GM19463 (cell line): ENCODE measurements around the gene ACVR1.
"Not testable (repeated sequence)": the region's sequence is repeated elsewhere in the genome, so short reads cannot be mapped to it uniquely, and the experiment has no call there.

Source experiments
- ATAC-seq: cut with Tn5 transposase; IDR thresholded peaks from one replicate; pipeline ENCODE4 v1.9.1; 2021; ENCODE audit warnings: mild to moderate bottlenecking, moderate library complexity; ENCODE audit not compliant: unreplicated experiment

ACVR1 gene

DNA sequence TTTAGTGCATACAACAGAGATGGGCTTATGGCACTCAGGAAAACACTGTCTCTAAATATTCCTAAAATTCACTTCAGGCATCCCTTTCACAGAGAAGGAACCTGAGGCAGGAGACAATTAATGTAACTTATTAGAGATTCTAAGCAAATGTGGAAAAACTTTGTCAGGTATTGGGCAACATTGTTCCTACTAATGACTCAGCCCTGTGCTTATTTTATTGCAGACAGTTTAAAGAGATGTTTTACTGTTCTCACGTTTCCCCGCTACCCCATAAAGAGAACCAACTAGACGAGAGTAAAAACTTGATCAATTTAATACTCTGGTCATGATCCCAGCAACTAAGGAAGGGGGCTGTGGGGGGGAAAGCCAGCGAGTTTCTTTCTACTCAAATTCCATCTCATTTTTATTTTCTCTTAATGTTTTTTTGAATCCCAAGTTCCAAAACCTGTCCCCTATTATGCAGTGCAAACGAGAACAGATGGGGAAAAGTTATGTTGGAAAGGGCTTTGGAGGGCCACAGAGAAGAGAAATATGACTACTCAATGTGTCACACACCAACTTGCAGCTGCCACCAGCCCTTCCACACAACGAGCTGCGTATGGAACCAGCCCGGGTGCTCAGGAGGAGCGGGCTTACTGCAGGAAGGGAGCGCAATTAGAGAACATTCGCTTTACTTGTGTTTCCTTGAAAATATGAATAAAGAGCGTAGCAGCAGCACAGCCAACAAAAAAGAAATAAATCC lies 18.7 kb upstream of the ACVR1 start:
- no peak for ATAC-seq

- no peak for ATAC-seq
Observed at GRCh38 chr2:157893611-157894010, 17.5 kb upstream of the ACVR1 start.

DNA sequence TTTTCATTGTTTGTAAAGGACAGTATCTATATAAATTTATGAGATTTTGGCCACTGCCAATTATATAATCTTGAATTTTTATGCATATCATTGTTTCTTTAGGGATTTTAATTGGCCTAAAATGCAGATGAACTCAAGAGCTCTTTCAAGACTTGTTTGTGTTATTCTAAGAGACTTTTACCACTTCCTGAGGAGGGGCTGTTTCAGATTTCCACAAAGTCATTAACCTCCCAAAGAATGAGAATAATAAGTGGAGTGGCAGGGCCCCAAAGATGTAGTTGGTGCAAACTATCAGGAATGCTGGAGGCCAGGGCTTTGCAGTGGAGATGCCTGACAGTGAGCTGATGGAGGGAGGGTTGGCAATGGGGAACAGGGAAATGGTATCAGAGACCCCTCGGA lies 15.5 kb upstream of the ACVR1 start:
- no peak for ATAC-seq

GRCh38 chr2:157890969-157891642 lies 15.0 kb upstream of the ACVR1 start:
- ATAC-seq, result no peak

DNA sequence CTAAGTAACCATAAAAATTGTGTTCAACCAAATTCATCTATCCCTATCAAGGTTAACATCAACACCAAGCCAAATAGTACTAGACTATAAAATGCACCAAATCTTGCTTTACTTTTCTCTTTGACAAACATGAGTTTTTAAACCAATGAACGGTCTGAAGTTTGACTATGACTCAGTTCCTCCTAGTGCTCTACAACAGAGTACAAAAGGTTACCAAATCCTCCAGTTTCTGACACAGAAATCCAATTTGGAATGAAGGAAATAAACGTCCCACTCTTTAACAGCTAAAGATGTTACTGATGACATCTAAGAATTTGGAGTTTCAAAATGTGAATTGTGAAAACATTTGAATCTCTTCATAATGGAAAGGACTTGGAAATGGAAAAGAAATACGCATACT lies 11.8 kb upstream of the ACVR1 start:
- ATAC-seq, result no peak

DNA sequence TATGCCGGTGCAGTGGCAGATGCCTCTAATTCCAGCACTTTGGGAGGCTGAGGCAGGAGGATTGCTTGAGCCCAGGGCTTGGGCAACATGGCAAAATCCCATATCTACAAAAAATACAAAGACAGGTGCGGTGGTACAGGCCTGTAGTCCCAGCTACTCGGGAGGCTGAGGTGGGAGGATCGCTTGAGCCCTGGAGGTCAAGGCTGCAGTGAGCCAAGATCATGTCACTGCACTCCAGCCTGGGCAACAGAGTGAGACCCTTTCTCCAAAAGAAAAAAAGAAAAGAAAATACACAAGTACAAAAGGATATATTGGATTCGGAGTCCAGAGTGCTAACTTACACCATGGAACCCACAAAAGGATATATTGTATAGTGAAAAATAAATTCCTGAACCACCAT lies 8.4 kb upstream of the ACVR1 start:
- not testable (repeated sequence) for ATAC-seq

- no peak for ATAC-seq
Observed at GRCh38 chr2:157880927-157881326, 4.8 kb upstream of the ACVR1 start.

DNA sequence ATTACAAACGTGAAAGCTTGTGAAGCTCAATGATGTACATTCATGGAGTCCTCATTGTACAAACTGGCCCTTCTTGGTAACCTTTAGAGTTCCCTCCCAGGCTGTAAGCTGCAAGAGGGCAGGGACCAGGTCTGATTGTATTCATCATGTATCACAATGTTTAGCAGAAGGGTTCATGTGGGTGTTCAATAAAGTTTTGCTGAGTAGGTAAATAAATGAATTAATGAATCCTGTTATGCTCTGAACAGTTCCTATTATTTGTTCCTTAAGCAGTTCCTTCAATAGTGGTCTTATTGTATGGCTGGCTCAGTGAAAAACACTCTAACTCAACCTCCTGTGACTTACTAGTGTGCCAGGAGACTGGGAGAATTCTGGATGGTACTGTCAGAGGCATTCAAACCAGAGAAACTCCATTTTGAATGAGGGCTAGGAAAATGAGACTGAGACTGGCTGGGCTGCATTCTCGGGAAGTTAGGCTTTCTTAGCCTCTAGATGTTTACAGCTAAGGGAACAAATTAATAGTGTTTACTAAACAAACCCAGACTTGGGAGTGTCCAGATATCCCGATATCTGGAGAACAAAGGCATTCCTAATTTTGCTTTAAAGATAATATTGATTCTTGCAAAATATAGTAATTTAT lies 1.8 kb upstream of the ACVR1 start:
- ATAC-seq, result no peak

DNA sequence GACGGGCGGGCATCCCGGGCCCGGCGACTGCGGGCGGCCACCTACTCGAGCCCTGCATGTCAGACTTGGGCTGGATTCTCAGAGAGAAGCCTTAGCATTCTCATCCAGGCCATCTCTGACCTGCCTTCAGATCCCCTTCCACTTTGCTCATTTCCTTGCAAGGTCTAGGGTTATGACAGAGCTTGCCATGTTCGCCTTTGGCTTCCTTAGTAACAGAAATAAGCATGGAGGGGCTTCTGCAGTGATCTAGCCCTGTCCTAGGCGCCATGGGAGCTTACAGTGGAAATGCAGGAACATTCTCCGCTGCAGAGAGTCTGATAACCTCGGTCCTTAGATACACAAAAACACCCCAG lies 632 bp upstream of the ACVR1 start:
- ATAC-seq, result no peak

DNA sequence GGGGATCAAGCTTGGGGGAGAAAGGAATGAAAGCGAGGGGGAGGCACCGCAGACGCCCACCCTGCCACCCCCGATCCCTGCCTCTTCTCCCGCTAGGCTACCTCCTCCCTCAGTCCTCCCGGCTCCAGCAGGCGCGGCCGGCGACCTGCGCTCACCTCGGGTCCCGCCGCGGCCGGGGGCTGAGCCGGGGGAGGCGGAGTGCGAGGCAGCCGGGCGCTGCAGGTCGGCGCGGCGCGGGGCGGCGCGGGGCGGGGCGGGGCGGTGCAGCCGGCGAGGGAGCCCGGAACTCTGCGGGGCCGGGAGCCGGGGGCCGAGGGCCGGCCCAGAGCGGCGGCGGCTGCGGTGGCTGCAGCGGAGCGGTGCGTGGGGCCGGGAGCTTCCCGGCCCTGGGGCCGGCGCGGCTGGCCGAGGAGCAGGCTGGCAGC lies 477 bp downstream of the ACVR1 start:
- ATAC-seq, result peak; percentile 38

DNA sequence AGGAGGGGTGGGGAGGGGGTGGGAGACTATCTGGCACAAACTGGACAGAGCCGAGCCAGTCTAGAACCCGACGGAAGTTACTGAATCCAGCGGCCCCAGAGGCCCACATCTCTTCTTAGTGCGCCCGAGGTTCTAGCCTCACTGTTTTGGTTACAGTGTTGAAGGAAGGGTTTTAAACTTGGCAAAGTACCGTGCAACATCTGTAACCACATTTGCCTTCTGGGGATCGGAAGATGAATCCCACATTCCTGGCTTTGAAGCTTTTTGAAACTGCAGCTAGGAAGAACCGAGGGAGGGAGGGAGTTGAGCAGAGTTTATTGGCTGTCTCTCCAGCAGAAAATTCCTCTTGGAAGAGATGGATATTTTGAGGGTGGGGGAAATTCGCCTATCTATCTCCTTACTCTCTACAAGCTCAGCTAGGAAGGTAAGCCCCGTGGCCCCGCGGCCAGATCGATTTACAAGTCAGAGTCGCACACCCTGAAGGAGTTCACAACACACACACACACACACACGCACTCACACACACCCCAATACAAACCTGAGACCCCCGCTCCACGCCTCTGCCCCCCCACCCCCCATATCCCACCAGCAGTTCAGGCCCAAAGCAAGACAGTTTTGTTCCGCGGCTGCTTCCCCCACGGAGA lies 1.0 kb downstream of the ACVR1 start:
- no peak for ATAC-seq

DNA sequence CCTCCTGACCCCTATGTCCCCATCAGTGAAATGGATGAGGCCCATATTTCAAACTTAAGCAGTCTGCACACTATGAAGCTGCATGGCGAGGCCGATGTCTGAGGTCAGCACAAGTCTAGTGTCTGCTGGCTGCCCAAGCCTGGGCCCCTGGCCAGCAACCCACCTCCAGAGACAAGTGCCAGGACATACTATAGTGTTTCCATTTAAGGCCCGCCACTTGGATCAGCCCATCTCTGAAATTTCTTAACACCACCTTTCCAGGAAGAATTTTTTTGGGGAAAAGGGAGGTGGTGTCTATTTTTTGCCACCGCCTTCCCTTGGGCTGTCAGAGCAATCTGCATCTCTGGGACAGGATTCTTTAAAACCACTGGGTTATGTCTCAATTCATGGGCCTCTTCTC lies 1.8 kb downstream of the ACVR1 start:
- ATAC-seq, result no peak

DNA sequence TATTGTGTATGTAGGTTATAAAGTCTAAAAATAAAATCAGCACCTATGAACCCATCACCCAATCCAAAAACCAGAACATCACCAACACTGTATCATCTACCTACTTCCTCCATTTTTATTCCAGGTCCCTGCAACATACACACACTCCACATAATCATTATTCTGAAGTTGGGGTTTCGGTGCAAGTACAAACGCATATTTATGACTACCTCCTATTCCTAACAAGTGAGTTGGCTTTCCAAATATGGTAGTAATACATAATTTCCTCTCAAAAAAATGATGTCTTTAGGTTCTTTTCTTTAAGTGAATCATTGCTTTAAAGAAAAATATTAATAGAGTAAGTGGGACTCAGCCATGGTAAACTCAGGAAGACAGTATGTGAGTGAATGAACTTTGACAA lies 3.3 kb downstream of the ACVR1 start:
- no peak for ATAC-seq

- no peak for ATAC-seq
Observed at GRCh38 chr2:157871415-157871814, 4.7 kb downstream of the ACVR1 start.

DNA sequence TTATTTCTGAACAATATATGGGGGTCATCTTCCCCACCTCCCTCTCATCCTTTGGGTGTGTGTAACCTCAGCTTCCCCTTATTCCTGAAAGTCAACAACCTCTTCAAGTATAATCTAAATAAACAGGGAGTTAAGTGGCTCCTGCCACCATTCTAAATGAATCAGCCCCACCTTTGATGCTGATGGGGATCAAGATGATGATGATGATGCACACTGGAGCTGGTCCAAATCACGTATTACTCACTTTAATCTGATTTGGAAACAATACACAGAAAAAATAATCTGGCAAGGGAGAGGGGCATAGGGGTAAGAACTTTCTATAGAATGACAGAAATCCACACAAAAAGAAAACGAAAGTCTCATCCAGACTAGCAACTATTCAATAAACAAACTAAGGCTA lies 7.1 kb downstream of the ACVR1 start:
- ATAC-seq, result no peak

GRCh38 chr2:157867703-157868102 lies 8.4 kb downstream of the ACVR1 start:
- ATAC-seq, result no peak

DNA sequence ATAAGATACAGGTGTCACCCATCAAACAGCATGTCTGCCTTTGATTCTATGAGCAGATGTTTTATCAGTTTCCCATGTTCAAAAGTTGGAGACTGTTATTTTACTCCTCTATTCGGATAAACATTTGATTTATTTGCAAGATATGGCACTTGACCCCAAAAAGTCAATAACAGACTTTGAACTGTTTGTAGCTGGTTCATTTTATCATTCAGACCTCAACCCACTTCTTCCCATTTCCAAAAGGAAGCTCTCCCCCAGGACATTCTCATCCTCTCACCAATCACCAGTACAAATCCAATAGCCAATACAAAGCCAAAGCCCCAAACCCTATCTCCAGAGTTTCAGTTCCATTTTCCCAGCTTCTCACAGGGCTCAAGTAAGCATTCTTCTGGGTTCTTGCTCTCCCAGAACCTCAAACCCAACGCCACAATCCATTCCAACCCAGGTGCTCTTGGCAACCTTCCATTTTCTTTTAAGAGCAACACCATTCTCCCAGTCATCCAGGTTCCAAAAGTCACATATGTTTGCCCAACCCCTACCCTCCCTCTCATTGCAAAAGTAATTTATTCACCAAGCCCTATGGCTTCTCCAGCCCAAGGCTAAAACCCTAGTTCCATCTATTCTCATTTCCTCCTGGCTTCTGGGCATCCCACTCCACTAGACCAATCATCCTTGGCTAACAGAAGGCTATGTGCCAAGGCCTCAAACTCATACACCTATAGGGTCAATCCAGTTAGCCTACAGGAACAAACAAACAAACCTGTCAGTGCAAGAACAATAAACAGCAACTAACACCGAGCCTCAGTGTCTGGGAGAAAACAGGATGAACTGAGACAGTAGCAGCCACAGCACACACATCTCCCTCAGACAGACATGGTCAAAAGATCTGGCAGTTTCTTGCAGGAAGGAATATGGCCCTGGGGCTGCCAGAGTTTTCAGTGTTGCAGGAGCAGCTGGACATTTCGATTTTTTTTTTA lies 9.2 kb downstream of the ACVR1 start:
- no peak for ATAC-seq

DNA sequence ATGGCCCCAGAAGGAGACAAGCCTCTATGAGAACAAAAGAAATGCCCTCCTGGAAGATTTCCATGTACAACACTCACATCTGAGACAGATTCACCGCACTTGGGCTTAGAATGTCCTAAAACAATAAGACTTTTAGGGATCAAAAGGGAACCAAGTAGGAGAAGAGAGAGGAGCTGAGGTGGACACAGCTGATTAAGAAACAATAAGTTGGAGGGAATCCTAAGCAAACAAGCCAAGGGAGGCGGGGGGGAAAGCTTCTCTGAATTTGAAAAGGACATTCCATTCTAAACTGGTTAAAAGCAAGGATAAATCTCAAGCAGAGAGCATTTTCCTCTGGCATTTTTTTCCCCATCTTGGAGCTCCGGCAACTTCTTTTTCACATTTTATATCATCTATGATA lies 9.9 kb downstream of the ACVR1 start:
- no peak for ATAC-seq

DNA sequence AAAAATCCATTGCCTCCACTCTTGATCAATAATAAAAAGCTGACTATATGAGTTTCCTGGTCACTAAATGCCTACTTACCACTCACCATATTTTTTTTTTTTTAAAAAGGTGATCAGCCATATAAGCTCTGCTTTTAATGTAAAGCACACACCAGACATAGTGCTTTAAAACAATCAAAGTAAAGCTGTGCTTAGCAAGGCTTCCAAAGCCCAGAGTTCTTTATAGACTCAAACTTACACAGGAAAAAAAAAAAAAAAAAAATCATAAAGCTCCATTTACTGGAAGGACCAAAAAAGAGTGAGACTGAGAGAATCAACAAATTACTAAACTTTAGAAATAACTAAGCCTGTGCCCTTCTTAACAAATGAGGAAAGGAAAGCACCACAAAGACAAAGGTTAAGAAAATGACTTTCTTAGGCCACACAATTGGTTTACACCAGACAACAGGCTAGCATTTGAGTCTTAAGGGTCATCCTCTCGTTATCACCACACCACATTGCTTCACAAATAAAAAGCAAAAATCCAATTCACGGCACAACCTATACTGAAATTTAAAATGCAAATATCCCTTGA lies 11.2 kb downstream of the ACVR1 start:
- no peak for ATAC-seq

DNA sequence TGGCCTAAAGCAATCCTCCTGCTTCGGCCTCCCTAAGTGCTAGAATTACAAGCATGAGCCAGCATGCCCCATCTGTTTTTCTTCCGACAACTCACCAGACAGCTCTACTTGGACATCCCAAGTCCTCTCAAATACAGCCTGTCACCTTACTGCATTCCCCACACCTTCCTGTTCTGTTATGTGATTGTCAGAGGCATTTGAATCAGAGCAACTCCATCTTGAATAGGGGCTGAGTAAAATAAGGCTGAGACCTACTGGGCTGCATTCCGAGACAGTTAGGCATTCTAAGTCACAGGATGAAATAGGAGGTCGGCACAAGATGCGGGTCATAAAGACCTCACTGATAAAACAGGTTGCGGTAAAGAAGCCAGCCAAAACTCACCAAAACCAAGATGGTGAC lies 17.3 kb downstream of the ACVR1 start:
- no peak for ATAC-seq
